K562 (cell line): ENCODE results near the gene BCL2L15. TPM values are rescaled to one million over a fixed set of nuclear protein-coding genes. Genes with fewer than 3 reads are reported as not detected.
A peak's percentile ranks its signal among the peaks of the same experiment; 100 is the strongest.

Experiments
- CHCHD3 ChIP-seq: fragments of 250-450 bp; sonication (Bioruptor Pico); IDR thresholded peaks from 2 replicates; pipeline ENCODE4 v2.1.2; 2022; ENCODE audit warnings: mild to moderate bottlenecking
- COPS2 ChIP-seq: fragments of 450-650 bp; conservative IDR thresholded peaks from 2 replicates; pipeline ENCODE4 v1.6.1; 2016; ENCODE audit warnings: mild to moderate bottlenecking, moderate library complexity
- GABPA ChIP-seq: fragments of 200-800 bp; sonication (Bioruptor generic); conservative IDR thresholded peaks from 2 replicates; pipeline ENCODE4 v1.6.1; 2016; ENCODE audit warnings: low read depth, missing genetic modification characterization, missing compliant biosample characterization
- HEY1 ChIP-seq: fragments of 250-450 bp; sonication (Bioruptor Pico); IDR thresholded peaks from 2 replicates; pipeline ENCODE4 v1.5.0; 2020; ENCODE audit warnings: mild to moderate bottlenecking, moderate library complexity, borderline replicate concordance
- L3MBTL2 ChIP-seq: fragments of 450-650 bp; IDR thresholded peaks from 2 replicates; pipeline ENCODE4 v1.6.1; 2016; ENCODE audit warnings: mild to moderate bottlenecking, moderate library complexity
- MLX ChIP-seq, 2 experiments: fragments of 450-650 bp in 1 of 2; sonication (generic) in 1 of 2; formaldehyde crosslinking; conservative IDR thresholded peaks; 2 replicates each; pipeline versions ENCODE4 v1.4.0 to v1.8.1; 2020 to 2022; ENCODE audit warnings: mild to moderate bottlenecking in 1 of 2, missing genetic modification reagents in 1 of 2
- RBM39 ChIP-seq: fragments of 200-400 bp; formaldehyde crosslinking; optimal IDR thresholded peaks from 2 replicates; pipeline ENCODE3; 2018; ENCODE audit warnings: low read depth, low read length
- SMARCC2 ChIP-seq: fragments of 450-650 bp; IDR thresholded peaks from 2 replicates; pipeline ENCODE4 v1.6.1; 2017; ENCODE audit warnings: antibody characterized with exemption, moderate library complexity, mild to moderate bottlenecking, low read depth
- SNAPC5 ChIP-seq: fragments of 250-450 bp; sonication (Bioruptor Pico); IDR thresholded peaks from 2 replicates; pipeline ENCODE4 v1.8.0; 2021; ENCODE audit warnings: moderate library complexity, mild to moderate bottlenecking, inconsistent platforms
- SOX6 ChIP-seq: fragments of 450-650 bp; IDR thresholded peaks from 2 replicates; pipeline ENCODE4 v1.6.1; 2014; ENCODE audit warnings: mild to moderate bottlenecking
- TBL1XR1 ChIP-seq, 2 experiments: IDR thresholded peaks; 2 replicates each; pipeline ENCODE4 v1.6.1; 2012; ENCODE audit warnings: improper control_type of control experiment in 2 of 2, low read length in 2 of 2, mild to moderate bottlenecking in 1 of 2
- TRIM28 ChIP-seq: fragments of 450-650 bp; IDR thresholded peaks from 2 replicates; pipeline ENCODE4 v1.6.1; 2017
- ZNF12 ChIP-seq: sonication (generic); formaldehyde crosslinking; IDR thresholded peaks from 2 replicates; pipeline ENCODE4 v1.4.0; 2020; ENCODE audit warnings: mild to moderate bottlenecking, missing genetic modification reagents
- ZNF263 ChIP-seq: sonication (generic); formaldehyde crosslinking; IDR thresholded peaks from 2 replicates; pipeline ENCODE4 v1.8.0; 2022; ENCODE audit warnings: mild to moderate bottlenecking, missing genetic modification reagents, borderline replicate concordance
- ZNF324 ChIP-seq: fragments of 250-450 bp; sonication (Bioruptor Pico); IDR thresholded peaks from 2 replicates; pipeline ENCODE4 v1.4.0; 2020; ENCODE audit warnings: mild to moderate bottlenecking
- ZNF57 ChIP-seq: fragments of 450-650 bp; formaldehyde crosslinking; IDR thresholded peaks from 2 replicates; pipeline ENCODE4 v1.4.0; 2020; ENCODE audit warnings: mild to moderate bottlenecking, moderate library complexity
- polyA plus RNA-seq, 8 experiments: library from polyadenylated mRNA; depleted of rRNA in 4 of 8; stranded (reverse) in 5 of 8; unstranded in 3 of 8; fragments of >200 nt; fragmentation: Nextera tagmentation in 2 of 8; fragmentation: Illumina TruSeq in 1 of 8; extraction: Ambion mirVana in 2 of 8; extraction: Trizol in 1 of 8; gene quantifications; 2 replicates each; pipeline versions ENCODE4 v1.2.1 to v1.2.3, GENCODE V29; 2011 to 2014; ENCODE audit warnings: inconsistent platforms in 1 of 8, missing spikeins in 1 of 8
- total RNA-seq, 7 experiments: library from RNA; depleted of rRNA in 6 of 7; stranded (reverse); fragments of >200 nt in 6 of 7; fragmentation: Illumina TruSeq in 2 of 7; extraction: Trizol in 2 of 7; gene quantifications; 2 replicates each; pipeline versions ENCODE4 v1.2.1 to v1.2.3, GENCODE V29; 2011 to 2021; ENCODE audit warnings: low replicate concordance in 1 of 7
- TF ChIP-seq, protein P1 (sequence below), 2 experiments: fragments of 450-650 bp in 1 of 2; sonication (generic) in 1 of 2; formaldehyde crosslinking in 1 of 2; IDR thresholded peaks in 1 of 2; conservative IDR thresholded peaks in 1 of 2; 2 replicates each; pipeline versions ENCODE4 v1.6.1 to v1.8.1; 2016 to 2023; ENCODE audit warnings: mild to moderate bottlenecking in 2 of 2, moderate library complexity in 2 of 2, inconsistent platforms in 1 of 2, missing genetic modification reagents in 1 of 2

Gene BCL2L15
- total and polyA plus RNA-seq, 9 of the 15 experiments (the other 6 are each of a cell fraction or from before 2014, with no cell fraction given), result 0.06 to 0.42 (median 0.28) TPM; not detected in 1

DNA sequence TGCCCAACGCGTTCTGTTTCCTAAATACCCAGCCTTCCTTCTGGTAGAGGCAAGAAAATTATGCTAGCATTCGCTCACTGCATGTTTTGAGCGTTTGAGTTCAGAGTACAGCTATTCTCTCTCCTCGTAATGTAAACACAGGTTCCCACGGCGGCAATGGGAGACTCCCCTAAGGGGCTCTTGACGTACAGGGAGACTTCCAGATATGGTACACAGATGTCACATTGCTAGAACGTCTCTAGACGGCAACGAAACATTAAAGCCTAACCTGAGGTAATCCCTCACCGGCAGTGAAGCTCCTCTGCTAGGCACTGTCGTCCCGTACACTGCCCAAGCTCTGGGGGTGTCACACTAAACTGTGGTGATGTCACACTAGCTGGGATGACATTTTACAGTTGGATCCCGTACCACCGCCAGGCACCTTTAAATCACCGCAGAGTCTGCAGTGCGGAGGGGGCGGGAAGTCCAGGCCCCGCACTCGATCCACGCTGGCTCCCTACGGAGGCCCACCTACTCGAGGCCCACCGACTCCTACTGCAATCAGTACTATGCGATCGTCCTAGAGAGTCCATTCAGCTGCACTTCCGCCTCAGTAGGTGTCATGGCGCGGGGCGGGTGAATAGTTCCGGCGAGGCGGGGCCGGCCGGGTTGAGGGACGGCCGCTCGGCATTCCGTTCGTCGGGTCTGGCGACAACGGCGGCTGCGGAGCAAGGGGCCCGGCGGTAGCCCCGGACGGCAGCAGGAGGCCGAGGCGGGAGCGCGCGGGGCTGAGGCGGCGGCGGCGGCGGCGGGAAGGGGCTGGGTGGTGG, 41.8 kb upstream of the BCL2L15 start, which contains the start of gene HIPK1 (continued):
- TF ChIP-seq MLX (CRISPR knock-in tag; conservative IDR thresholded peaks at IDR 0.05), result no peak
- peak; percentile 93 for TF ChIP-seq GABPA (tag)
- TF ChIP-seq ZNF57 (CRISPR knock-in tag), result no peak
- peak; percentile 56; the same call in 1 of the 2 replicates for TF ChIP-seq ZNF324 (CRISPR knock-in tag)
- no peak for TF ChIP-seq COPS2
- no peak for TF ChIP-seq SNAPC5 (CRISPR knock-in tag)
- peak; percentile 54 for TF ChIP-seq RBM39
- peak; percentile 53; the same call in 1 of the 2 replicates for TF ChIP-seq SOX6
- peak; percentile 55; the same call in 1 of the 2 replicates for TF ChIP-seq TRIM28
- TF ChIP-seq, protein P1, sequence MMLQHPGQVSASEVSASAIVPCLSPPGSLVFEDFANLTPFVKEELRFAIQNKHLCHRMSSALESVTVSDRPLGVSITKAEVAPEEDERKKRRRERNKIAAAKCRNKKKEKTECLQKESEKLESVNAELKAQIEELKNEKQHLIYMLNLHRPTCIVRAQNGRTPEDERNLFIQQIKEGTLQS (IDR thresholded peaks at IDR 0.05), result peak; percentile 97
- TF ChIP-seq, protein P1 (CRISPR knock-in tag; conservative IDR thresholded peaks at IDR 0.05), result peak; percentile 93
- peak; percentile 48; the same call in 1 of the 2 replicates for TF ChIP-seq ZNF263 (CRISPR knock-in tag)
- peak; percentile 31 to 62; a peak in 3 of 4 replicates for TF ChIP-seq TBL1XR1 (IDR thresholded peaks at IDR 0.05; ENCODE audit: low read length in 2 of 2)
- 0 out of 2 replicates have a peak, but pooled peaks have one; percentile 12 for TF ChIP-seq HEY1 (CRISPR knock-in tag)
- peak; percentile 58 for TF ChIP-seq L3MBTL2
- TF ChIP-seq SMARCC2, result peak; percentile 55; the same call in 1 of the 2 replicates
- no peak for TF ChIP-seq CHCHD3 (CRISPR knock-in tag)
- TF ChIP-seq ZNF12 (CRISPR knock-in tag), result no peak
